ENCODE data around the gene TACC2. TPM values are rescaled to one million over a fixed set of nuclear protein-coding genes. Genes with fewer than 3 reads are reported as not detected.
A peak's percentile ranks its signal among the peaks of the same experiment; 100 is the strongest.

TACC2 gene
- total RNA-seq, 1 donor from 2014 or later, result 32.2 TPM

- DNase-seq (ENCODE audit: low spot score), result peak; percentile 15
- H3K4me3 Mint-ChIP-seq (ENCODE audit: unreplicated experiment), result no peak overlapping the region
- peaks cover 20% of the 10 kb centered on the region for H3K4me1 Mint-ChIP-seq (ENCODE audit: unreplicated experiment)
- H3K9me3 Mint-ChIP-seq (ENCODE audit: unreplicated experiment), result no peaks in the 10 kb centered on the region
- TF ChIP-seq, protein P1, sequence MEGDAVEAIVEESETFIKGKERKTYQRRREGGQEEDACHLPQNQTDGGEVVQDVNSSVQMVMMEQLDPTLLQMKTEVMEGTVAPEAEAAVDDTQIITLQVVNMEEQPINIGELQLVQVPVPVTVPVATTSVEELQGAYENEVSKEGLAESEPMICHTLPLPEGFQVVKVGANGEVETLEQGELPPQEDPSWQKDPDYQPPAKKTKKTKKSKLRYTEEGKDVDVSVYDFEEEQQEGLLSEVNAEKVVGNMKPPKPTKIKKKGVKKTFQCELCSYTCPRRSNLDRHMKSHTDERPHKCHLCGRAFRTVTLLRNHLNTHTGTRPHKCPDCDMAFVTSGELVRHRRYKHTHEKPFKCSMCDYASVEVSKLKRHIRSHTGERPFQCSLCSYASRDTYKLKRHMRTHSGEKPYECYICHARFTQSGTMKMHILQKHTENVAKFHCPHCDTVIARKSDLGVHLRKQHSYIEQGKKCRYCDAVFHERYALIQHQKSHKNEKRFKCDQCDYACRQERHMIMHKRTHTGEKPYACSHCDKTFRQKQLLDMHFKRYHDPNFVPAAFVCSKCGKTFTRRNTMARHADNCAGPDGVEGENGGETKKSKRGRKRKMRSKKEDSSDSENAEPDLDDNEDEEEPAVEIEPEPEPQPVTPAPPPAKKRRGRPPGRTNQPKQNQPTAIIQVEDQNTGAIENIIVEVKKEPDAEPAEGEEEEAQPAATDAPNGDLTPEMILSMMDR (IDR thresholded peaks at IDR 0.05; ENCODE audit: unreplicated experiment), result no peak
- H3K36me3 Mint-ChIP-seq (ENCODE audit: low read depth, unreplicated experiment), result peaks cover 10% of the 10 kb centered on the region
- H3K27me3 Mint-ChIP-seq (ENCODE audit: unreplicated experiment), result peaks cover 9% of the 10 kb centered on the region
- no peak overlapping the region for H3K27ac Mint-ChIP-seq (ENCODE audit: unreplicated experiment)
Measured at GRCh38 chr10:122154545-122155366, 165.8 kb downstream of the TACC2 start.

GRCh38 chr10:122157451-122157850 is 168.5 kb downstream of the TACC2 start:
- no peaks in the 10 kb centered on the region for H3K9me3 Mint-ChIP-seq (ENCODE audit: unreplicated experiment)
- H3K27ac Mint-ChIP-seq (ENCODE audit: unreplicated experiment), result no peak overlapping the region
- H3K4me3 Mint-ChIP-seq (ENCODE audit: unreplicated experiment), result no peak overlapping the region
- peaks cover 17% of the 10 kb centered on the region for H3K4me1 Mint-ChIP-seq (ENCODE audit: unreplicated experiment)
- H3K36me3 Mint-ChIP-seq (ENCODE audit: low read depth, unreplicated experiment), result peaks cover 3% of the 10 kb centered on the region
- TF ChIP-seq, protein P1 (IDR thresholded peaks at IDR 0.05; ENCODE audit: unreplicated experiment), result no peak
- peaks cover 4% of the 10 kb centered on the region for H3K27me3 Mint-ChIP-seq (ENCODE audit: unreplicated experiment)
- no peak for DNase-seq (ENCODE audit: low spot score)

DNA sequence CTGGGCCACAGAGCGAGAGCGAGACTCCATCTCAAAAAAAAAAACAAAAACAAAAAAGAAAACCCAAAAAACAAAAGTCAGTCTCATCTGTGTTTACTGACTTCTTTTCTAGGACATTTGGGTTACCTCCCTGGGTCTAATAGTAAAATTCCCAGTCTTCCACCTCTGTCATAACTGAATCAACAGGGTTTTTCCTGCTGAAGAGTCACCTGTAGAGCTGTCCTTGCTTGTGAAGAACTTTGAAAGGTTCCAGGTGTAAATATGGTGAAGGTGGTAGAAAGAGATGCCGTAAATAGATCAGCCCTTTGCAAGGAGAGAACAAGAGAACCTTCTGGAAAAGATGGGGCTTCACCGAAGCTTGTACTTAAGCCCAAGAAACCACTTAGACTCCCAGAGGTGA is 169.4 kb downstream of the TACC2 start:
- H3K27me3 Mint-ChIP-seq (ENCODE audit: unreplicated experiment), result peaks cover 4% of the 10 kb centered on the region
- TF ChIP-seq, protein P1 (IDR thresholded peaks at IDR 0.05; ENCODE audit: unreplicated experiment), result no peak
- DNase-seq (ENCODE audit: low spot score), result no peak
- no peaks in the 10 kb centered on the region for H3K9me3 Mint-ChIP-seq (ENCODE audit: unreplicated experiment)
- H3K4me1 Mint-ChIP-seq (ENCODE audit: unreplicated experiment), result peaks cover 17% of the 10 kb centered on the region
- no peak overlapping the region for H3K27ac Mint-ChIP-seq (ENCODE audit: unreplicated experiment)
- H3K36me3 Mint-ChIP-seq (ENCODE audit: low read depth, unreplicated experiment), result peaks cover 3% of the 10 kb centered on the region
- no peak overlapping the region for H3K4me3 Mint-ChIP-seq (ENCODE audit: unreplicated experiment)

DNA sequence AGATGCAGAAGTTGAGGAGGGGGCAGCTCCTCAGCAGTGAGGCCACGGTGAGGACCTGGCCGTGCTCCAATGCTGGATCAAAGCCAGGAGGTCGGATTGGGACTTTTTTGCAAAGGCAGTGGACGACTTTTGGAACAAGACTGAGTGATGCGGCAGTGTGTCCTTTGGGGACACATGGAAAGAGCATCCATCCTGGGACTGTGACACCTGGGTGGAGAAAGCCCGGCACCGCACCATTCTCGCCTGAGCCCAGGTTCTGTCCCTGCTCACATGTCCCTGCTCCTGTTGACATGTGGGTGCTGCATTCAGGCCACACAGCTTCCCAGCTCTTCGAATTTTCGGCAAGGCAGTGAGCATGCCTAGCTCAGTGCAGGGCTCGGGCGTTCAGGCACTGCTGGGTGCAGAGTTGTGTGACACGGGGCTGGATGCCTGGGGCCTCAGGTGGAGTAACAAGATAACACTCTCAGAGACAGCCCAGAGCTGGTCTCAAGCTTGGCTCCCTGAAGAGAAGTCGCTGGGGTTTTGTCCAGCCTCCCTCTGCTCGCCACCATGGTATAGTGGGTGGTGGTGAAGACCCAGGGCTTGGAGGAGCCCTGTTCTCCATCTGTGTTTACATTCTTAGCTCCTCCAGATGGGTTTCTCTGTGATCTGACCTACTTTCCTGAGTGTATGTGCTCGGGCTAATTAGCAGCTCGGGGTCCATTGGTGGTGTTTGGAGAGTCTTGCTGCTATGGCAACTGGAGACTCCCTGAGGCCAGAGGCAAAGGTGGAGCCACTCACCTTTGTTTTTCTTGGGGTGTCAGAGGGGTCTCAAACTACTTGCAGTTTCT is 170.4 kb downstream of the TACC2 start:
- H3K4me1 Mint-ChIP-seq (ENCODE audit: unreplicated experiment), result peaks cover 21% of the 10 kb centered on the region
- no peak overlapping the region for H3K4me3 Mint-ChIP-seq (ENCODE audit: unreplicated experiment)
- peaks cover 5% of the 10 kb centered on the region for H3K27me3 Mint-ChIP-seq (ENCODE audit: unreplicated experiment)
- H3K27ac Mint-ChIP-seq (ENCODE audit: unreplicated experiment), result no peak overlapping the region
- no peak for DNase-seq (ENCODE audit: low spot score)
- H3K9me3 Mint-ChIP-seq (ENCODE audit: unreplicated experiment), result no peaks in the 10 kb centered on the region
- TF ChIP-seq, protein P1 (IDR thresholded peaks at IDR 0.05; ENCODE audit: unreplicated experiment), result no peak
- peaks cover 3% of the 10 kb centered on the region for H3K36me3 Mint-ChIP-seq (ENCODE audit: low read depth, unreplicated experiment)
